ENCODE measurements around the gene TRIM23.
A peak's percentile ranks its signal among the peaks of the same experiment; 100 is the strongest.

TRIM23 gene

GRCh38 chr5:65562731-65563701 lies 61.1 kb downstream of the TRIM23 start, which contains the start of the genes CENPK and PPWD1:
Gene CENPK (minus strand): TSS chr5:65563168. CDS start chr5:65554907, 8,261 bp downstream.
Gene PPWD1 (plus strand): TSS chr5:65563296. CDS start chr5:65563311, 15 bp downstream.
- DNase-seq = peak; percentile 92

DNA sequence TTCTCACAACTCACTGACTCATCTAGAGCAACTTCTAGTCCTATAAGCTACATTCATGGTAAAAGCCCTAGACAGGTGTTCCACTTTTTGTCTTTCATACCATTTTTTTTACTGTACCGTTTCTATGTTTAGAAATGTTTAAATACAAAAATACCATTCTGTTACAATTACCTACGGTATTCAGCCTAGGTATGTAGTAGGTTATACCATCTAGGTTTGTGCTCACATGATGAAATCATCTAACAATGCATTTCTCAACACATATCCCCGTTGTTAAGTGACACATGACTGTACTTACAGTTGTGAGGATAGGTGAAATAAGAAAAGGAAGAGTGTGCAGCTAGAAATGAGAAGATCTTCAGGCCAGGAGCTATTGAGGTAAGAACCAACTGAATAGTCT lies 67.4 kb downstream of the TRIM23 start:
- no peak for DNase-seq

GRCh38 chr5:65556181-65556580 lies 68.0 kb downstream of the TRIM23 start:
- no peak for DNase-seq

GRCh38 chr5:65555287-65555686 lies 68.8 kb downstream of the TRIM23 start:
- no peak for DNase-seq

DNA sequence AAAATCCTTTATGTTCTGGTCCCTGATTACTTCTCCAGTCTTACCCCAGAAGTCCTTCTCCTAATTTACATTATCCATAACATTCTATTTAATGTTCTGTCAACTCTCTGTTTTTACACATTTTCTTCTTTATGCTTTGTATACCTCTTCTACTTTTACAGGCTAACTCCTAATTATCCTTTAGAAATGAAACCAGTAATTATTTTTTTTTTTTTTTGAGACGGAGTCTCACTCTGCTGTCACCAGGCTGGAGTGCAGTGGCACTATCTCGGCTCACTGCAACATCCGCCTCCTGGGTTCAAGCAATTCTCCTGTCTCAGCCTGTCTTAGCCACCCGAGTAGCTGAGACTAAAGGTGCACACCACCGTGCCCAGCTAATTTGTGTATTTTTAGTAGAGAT lies 70.2 kb downstream of the TRIM23 start:
- no peak for DNase-seq

GRCh38 chr5:65548281-65548680 lies 75.9 kb downstream of the TRIM23 start:
- DNase-seq = no peak

GRCh38 chr5:65546141-65546540 lies 78.0 kb downstream of the TRIM23 start:
- no peak for DNase-seq

- DNase-seq = no peak
These were observed 79.7 kb downstream of the TRIM23 start for GRCh38 chr5:65544473-65544872.

- DNase-seq = no peak
These were observed 84.3 kb downstream of the TRIM23 start for GRCh38 chr5:65539827-65540226.

Measured in SHP77 treated with DMSO at 0.1 percent for 48 hours (cell line).